ENCODE results near the gene PARP6. TPM values are rescaled to one million over a fixed set of nuclear protein-coding genes. Genes with fewer than 3 reads are reported as not detected.

The PARP6 gene
- total and polyA plus RNA-seq, 4 donors: 4.3 to 15.3 (median 9.3) TPM

DNA sequence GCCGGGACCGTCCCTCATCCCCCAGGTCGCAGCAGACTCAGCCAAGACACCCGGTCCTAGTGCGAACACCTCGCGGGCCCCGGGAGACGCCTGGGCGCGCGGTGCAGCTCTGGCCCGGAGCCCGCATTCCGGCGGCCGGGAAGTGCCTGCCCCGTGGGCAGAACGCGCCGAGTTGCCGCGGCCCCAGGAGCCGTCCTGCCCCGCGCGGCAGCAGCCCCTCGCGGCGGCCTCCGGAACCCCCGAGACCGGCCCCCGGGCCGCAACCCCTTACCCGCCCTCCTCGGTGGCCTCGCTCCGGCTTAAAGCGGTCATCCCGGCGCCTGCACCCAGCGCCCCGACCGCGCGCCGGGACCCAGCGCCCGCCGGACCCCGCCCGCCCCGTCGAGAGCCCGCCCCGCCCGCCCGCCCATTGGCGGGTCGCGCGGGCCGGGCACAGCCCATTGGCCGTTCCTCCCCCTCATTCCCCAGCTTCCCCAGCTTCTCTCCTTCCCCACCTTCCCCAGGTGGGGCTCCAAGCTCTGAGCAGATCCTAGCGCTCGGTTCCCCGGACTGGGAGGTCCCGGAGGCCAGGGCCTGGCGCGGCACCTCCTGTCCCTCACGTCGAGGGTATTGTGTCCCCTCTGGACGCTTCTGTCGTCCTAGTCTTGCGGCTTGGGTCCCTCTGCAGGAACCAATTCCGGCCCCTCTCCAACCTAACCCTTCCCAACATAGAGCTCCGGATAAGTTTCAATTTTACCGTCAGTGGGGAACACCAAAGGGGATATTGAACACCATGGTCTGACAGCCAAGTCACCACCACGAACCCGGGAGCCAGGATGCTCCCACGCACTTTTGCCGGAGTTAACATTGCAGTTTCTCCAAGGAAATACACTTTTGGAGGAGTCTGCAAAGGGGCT is 74.6 kb downstream of the PARP6 start, which contains the start of gene GRAMD2A:
GRAMD2A (minus strand) TSS at position 328 of the 896 bp plus-strand sequence.
- Histone ChIP-seq H3K27me3 (ENCODE audit: control insufficient read depth in 4 of 4, insufficient read depth in 4 of 4, low read length in 3 of 4) (peaks cover 0 to 7% (median 0%) of the 10 kb centered on the region in 4 donors), H3K4me1 (ENCODE audit: control insufficient read depth in 4 of 4, insufficient read depth in 4 of 4, low read length in 3 of 4) (peaks cover 0 to 11% (median 4%) of the 10 kb centered on the region in 4 donors), H3K36me3 (ENCODE audit: control insufficient read depth in 4 of 4, insufficient read depth in 3 of 4, low read depth in 1 of 4, low read length in 3 of 4) (peaks cover 0 to 4% (median 2%) of the 10 kb centered on the region in 4 donors), H3K27ac (ENCODE audit: low read depth in 1 of 2, low read length in 2 of 2) (no peak within 1 kb of the TSS), H3K9me3 (ENCODE audit: control insufficient read depth in 4 of 4, low read length in 3 of 4) (no peaks in the 10 kb centered on the region), H3K4me3 (ENCODE audit: low read depth in 1 of 3, low read length in 3 of 3) (peak within 1 kb of the TSS in 1 of 3 donors; percentile 45), H3K9ac (ENCODE audit: low read depth in 1 of 2, low read length in 2 of 2) (no peak within 1 kb of the TSS)
- no peak for DNase-seq (ENCODE audit: low spot score)
- TF ChIP-seq, protein P1, sequence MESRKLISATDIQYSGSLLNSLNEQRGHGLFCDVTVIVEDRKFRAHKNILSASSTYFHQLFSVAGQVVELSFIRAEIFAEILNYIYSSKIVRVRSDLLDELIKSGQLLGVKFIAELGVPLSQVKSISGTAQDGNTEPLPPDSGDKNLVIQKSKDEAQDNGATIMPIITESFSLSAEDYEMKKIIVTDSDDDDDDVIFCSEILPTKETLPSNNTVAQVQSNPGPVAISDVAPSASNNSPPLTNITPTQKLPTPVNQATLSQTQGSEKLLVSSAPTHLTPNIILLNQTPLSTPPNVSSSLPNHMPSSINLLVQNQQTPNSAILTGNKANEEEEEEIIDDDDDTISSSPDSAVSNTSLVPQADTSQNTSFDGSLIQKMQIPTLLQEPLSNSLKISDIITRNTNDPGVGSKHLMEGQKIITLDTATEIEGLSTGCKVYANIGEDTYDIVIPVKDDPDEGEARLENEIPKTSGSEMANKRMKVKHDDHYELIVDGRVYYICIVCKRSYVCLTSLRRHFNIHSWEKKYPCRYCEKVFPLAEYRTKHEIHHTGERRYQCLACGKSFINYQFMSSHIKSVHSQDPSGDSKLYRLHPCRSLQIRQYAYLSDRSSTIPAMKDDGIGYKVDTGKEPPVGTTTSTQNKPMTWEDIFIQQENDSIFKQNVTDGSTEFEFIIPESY (IDR thresholded peaks at IDR 0.05): no peak
- TF ChIP-seq, protein P2, sequence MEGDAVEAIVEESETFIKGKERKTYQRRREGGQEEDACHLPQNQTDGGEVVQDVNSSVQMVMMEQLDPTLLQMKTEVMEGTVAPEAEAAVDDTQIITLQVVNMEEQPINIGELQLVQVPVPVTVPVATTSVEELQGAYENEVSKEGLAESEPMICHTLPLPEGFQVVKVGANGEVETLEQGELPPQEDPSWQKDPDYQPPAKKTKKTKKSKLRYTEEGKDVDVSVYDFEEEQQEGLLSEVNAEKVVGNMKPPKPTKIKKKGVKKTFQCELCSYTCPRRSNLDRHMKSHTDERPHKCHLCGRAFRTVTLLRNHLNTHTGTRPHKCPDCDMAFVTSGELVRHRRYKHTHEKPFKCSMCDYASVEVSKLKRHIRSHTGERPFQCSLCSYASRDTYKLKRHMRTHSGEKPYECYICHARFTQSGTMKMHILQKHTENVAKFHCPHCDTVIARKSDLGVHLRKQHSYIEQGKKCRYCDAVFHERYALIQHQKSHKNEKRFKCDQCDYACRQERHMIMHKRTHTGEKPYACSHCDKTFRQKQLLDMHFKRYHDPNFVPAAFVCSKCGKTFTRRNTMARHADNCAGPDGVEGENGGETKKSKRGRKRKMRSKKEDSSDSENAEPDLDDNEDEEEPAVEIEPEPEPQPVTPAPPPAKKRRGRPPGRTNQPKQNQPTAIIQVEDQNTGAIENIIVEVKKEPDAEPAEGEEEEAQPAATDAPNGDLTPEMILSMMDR (IDR thresholded peaks at IDR 0.05; ENCODE audit: low read depth, low read length, missing input control): no peak
- TF ChIP-seq EGR1 (IDR thresholded peaks at IDR 0.05; ENCODE audit: low read depth in 2 of 2) (no peak), RXRA (IDR thresholded peaks at IDR 0.05) (no peak), FOXA2 (IDR thresholded peaks at IDR 0.05) (no peak), RAD21 (IDR thresholded peaks at IDR 0.05) (no peak), TAF1 (conservative IDR thresholded peaks at IDR 0.05) (no peak), JUND (IDR thresholded peaks at IDR 0.05) (no peak), FOXA1 (IDR thresholded peaks at IDR 0.05) (no peak), YY1 (IDR thresholded peaks at IDR 0.05) (no peak), SP1 (IDR thresholded peaks at IDR 0.05) (no peak), HNF4A (conservative IDR thresholded peaks at IDR 0.05) (no peak), HNF4G (IDR thresholded peaks at IDR 0.05) (no peak), GABPA (IDR thresholded peaks at IDR 0.05 in 1 of 2, conservative IDR thresholded peaks at IDR 0.05 in 1 of 2) (no peak)
- TF ChIP-seq, protein P3, sequence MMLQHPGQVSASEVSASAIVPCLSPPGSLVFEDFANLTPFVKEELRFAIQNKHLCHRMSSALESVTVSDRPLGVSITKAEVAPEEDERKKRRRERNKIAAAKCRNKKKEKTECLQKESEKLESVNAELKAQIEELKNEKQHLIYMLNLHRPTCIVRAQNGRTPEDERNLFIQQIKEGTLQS (IDR thresholded peaks at IDR 0.05): no peak
- 13% methylated on average over 83 of the region's 83 CpGs for WGBS

DNA sequence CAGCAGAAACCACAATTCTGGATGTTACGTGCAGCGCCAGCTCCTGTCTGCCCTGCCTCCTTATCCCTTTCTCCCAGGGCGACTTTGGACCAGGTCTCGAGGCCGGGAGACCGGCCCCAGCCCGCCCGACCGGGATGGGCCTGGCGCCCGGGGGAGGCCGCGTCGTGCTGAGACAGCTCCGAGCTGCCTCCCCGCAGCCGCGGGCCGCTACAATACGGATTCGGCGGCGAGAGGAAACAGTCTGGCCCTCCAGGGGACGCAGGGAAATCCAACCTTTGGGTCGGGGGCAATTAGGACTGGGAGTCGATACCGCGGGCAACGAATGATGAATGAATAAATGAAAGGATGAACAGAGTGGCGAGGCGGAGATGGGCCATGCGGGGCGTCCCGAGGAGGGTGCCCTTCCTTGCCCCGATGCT is 75.3 kb downstream of the PARP6 start:
- peak overlapping the region in 1 of 3 donors; percentile 45 for H3K4me3 ChIP-seq (ENCODE audit: low read depth in 1 of 3, low read length in 3 of 3)
- TF ChIP-seq HNF4G (IDR thresholded peaks at IDR 0.05) (no peak), GABPA (IDR thresholded peaks at IDR 0.05 in 1 of 2, conservative IDR thresholded peaks at IDR 0.05 in 1 of 2) (no peak), TAF1 (conservative IDR thresholded peaks at IDR 0.05) (no peak), YY1 (IDR thresholded peaks at IDR 0.05) (no peak), FOXA2 (IDR thresholded peaks at IDR 0.05) (no peak), FOXA1 (IDR thresholded peaks at IDR 0.05) (no peak), HNF4A (conservative IDR thresholded peaks at IDR 0.05) (no peak), JUND (IDR thresholded peaks at IDR 0.05) (no peak), RXRA (IDR thresholded peaks at IDR 0.05) (no peak)
- TF ChIP-seq, protein P3 (IDR thresholded peaks at IDR 0.05): no peak
- TF ChIP-seq, protein P4, sequence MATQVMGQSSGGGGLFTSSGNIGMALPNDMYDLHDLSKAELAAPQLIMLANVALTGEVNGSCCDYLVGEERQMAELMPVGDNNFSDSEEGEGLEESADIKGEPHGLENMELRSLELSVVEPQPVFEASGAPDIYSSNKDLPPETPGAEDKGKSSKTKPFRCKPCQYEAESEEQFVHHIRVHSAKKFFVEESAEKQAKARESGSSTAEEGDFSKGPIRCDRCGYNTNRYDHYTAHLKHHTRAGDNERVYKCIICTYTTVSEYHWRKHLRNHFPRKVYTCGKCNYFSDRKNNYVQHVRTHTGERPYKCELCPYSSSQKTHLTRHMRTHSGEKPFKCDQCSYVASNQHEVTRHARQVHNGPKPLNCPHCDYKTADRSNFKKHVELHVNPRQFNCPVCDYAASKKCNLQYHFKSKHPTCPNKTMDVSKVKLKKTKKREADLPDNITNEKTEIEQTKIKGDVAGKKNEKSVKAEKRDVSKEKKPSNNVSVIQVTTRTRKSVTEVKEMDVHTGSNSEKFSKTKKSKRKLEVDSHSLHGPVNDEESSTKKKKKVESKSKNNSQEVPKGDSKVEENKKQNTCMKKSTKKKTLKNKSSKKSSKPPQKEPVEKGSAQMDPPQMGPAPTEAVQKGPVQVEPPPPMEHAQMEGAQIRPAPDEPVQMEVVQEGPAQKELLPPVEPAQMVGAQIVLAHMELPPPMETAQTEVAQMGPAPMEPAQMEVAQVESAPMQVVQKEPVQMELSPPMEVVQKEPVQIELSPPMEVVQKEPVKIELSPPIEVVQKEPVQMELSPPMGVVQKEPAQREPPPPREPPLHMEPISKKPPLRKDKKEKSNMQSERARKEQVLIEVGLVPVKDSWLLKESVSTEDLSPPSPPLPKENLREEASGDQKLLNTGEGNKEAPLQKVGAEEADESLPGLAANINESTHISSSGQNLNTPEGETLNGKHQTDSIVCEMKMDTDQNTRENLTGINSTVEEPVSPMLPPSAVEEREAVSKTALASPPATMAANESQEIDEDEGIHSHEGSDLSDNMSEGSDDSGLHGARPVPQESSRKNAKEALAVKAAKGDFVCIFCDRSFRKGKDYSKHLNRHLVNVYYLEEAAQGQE (IDR thresholded peaks at IDR 0.05): no peak
- TF ChIP-seq, protein P2 (IDR thresholded peaks at IDR 0.05; ENCODE audit: low read depth, low read length, missing input control): no peak
- no peak overlapping the region for H3K9ac ChIP-seq (ENCODE audit: low read depth in 1 of 2, low read length in 2 of 2)
- WGBS: 11% methylated on average over 35 of the region's 35 CpGs
- H3K36me3 ChIP-seq (ENCODE audit: control insufficient read depth in 4 of 4, insufficient read depth in 3 of 4, low read depth in 1 of 4, low read length in 3 of 4): peaks cover 0 to 4% (median 0%) of the 10 kb centered on the region in 4 donors
- H3K27me3 ChIP-seq (ENCODE audit: control insufficient read depth in 4 of 4, insufficient read depth in 4 of 4, low read length in 3 of 4): peaks cover 0 to 7% (median 0%) of the 10 kb centered on the region in 4 donors
- H3K9me3 ChIP-seq (ENCODE audit: control insufficient read depth in 4 of 4, low read length in 3 of 4): no peaks in the 10 kb centered on the region
- no peak overlapping the region for H3K27ac ChIP-seq (ENCODE audit: low read depth in 1 of 2, low read length in 2 of 2)
- DNase-seq (ENCODE audit: low spot score): no peak
- H3K4me1 ChIP-seq (ENCODE audit: control insufficient read depth in 4 of 4, insufficient read depth in 4 of 4, low read length in 3 of 4): peaks cover 0 to 11% (median 4%) of the 10 kb centered on the region in 4 donors

Measured in liver (tissue), 9 donors.